Measurements from ENCODE around the gene MAN2A1.

The MAN2A1 gene

DNA sequence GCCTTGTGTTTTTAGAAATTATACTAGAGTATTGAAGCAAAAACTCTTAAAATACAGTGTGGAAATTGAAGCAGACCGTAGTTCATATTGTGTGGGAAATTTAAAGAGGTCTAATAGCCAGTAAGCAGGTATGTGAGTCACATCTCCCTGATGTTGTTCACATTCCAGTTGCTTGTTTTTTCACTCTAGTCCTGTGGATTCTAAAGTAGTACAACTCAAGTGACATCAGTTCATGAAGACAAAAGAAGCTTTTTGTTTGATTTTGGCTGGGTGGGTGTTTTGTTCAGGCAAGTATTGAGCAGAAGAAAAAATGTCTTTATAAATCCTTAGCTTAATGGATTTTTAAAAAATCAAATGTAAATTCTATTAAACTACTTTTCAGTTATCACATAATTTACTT is 216.2 kb downstream of the MAN2A1 start:
- TF ChIP-seq USF1 (IDR thresholded peaks at IDR 0.05), result no peak
- no peak for TF ChIP-seq REST (IDR thresholded peaks at IDR 0.05; ENCODE audit: low read depth)
- no peak for TF ChIP-seq YY1 (IDR thresholded peaks at IDR 0.05; ENCODE audit: low read depth)
- no peak for TF ChIP-seq TAF1 (IDR thresholded peaks at IDR 0.05; ENCODE audit: low read depth)
- no peak for TF ChIP-seq TEAD4 (IDR thresholded peaks at IDR 0.05)
- no peak for TF ChIP-seq NFIC (IDR thresholded peaks at IDR 0.05)
- TF ChIP-seq RAD21 (IDR thresholded peaks at IDR 0.05; ENCODE audit: low read depth), result no peak
- no peak for TF ChIP-seq EP300 (IDR thresholded peaks at IDR 0.05; ENCODE audit: borderline replicate concordance)
- TF ChIP-seq CEBPB (IDR thresholded peaks at IDR 0.05), result no peak
- no peak for TF ChIP-seq FOXM1 (IDR thresholded peaks at IDR 0.05; ENCODE audit: borderline replicate concordance, low read depth)

GRCh38 chr5:109907189-109907588 is 217.5 kb downstream of the MAN2A1 start:
- no peak for TF ChIP-seq ZBTB7A (IDR thresholded peaks at IDR 0.05; ENCODE audit: low read depth)
- no peak for TF ChIP-seq USF1 (IDR thresholded peaks at IDR 0.05)
- TF ChIP-seq CEBPB (IDR thresholded peaks at IDR 0.05), result no peak
- TF ChIP-seq MAX (IDR thresholded peaks at IDR 0.05), result no peak
- no peak for TF ChIP-seq TAF1 (IDR thresholded peaks at IDR 0.05; ENCODE audit: low read depth)
- TF ChIP-seq REST (IDR thresholded peaks at IDR 0.05; ENCODE audit: low read depth), result no peak
- no peak for TF ChIP-seq CREB1 (IDR thresholded peaks at IDR 0.05; ENCODE audit: low read depth)
- no peak for TF ChIP-seq RAD21 (IDR thresholded peaks at IDR 0.05; ENCODE audit: low read depth)
- TF ChIP-seq EGR1 (IDR thresholded peaks at IDR 0.05), result no peak
- no peak for TF ChIP-seq TCF12 (IDR thresholded peaks at IDR 0.05; ENCODE audit: low read depth)
- no peak for TF ChIP-seq FOXM1 (IDR thresholded peaks at IDR 0.05; ENCODE audit: borderline replicate concordance, low read depth)
- TF ChIP-seq NFIC (IDR thresholded peaks at IDR 0.05), result no peak
- no peak for TF ChIP-seq EP300 (IDR thresholded peaks at IDR 0.05; ENCODE audit: borderline replicate concordance)
- no peak for TF ChIP-seq TEAD4 (IDR thresholded peaks at IDR 0.05)
- TF ChIP-seq YY1 (IDR thresholded peaks at IDR 0.05; ENCODE audit: low read depth), result no peak

GRCh38 chr5:109907731-109908130 is 218.0 kb downstream of the MAN2A1 start:
- TF ChIP-seq TCF12 (IDR thresholded peaks at IDR 0.05; ENCODE audit: low read depth) (no peak), USF1 (IDR thresholded peaks at IDR 0.05) (no peak), ZBTB7A (IDR thresholded peaks at IDR 0.05; ENCODE audit: low read depth) (no peak), RAD21 (IDR thresholded peaks at IDR 0.05; ENCODE audit: low read depth) (no peak), REST (IDR thresholded peaks at IDR 0.05; ENCODE audit: low read depth) (no peak), CREB1 (IDR thresholded peaks at IDR 0.05; ENCODE audit: low read depth) (no peak), EP300 (IDR thresholded peaks at IDR 0.05; ENCODE audit: borderline replicate concordance) (no peak), FOXM1 (IDR thresholded peaks at IDR 0.05; ENCODE audit: borderline replicate concordance, low read depth) (no peak), CEBPB (IDR thresholded peaks at IDR 0.05) (no peak), TAF1 (IDR thresholded peaks at IDR 0.05; ENCODE audit: low read depth) (no peak), NFIC (IDR thresholded peaks at IDR 0.05) (no peak), MAX (IDR thresholded peaks at IDR 0.05) (no peak), YY1 (IDR thresholded peaks at IDR 0.05; ENCODE audit: low read depth) (no peak), EGR1 (IDR thresholded peaks at IDR 0.05) (no peak), TEAD4 (IDR thresholded peaks at IDR 0.05) (no peak)

DNA sequence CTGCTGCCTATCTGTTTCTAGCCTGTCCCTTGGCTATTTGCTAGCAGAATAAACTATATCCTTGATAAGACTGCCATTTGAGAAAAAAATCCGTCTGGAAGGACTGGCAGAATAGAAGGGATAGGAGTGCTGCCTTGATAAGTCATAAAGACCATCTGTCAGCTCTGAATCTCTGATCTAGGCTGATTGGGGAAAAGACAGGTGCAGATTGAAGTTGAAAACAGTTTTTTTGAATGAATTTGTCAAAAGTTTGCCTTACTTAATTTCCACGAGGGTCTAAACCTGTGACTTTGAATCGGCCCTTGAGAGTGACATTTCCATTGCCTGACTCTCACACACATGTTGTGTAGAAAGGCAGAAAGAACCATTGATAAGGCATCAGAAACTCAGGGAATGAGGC is 218.6 kb downstream of the MAN2A1 start:
- TF ChIP-seq EP300 (IDR thresholded peaks at IDR 0.05; ENCODE audit: borderline replicate concordance) (no peak), TAF1 (IDR thresholded peaks at IDR 0.05; ENCODE audit: low read depth) (no peak), REST (IDR thresholded peaks at IDR 0.05; ENCODE audit: low read depth) (no peak), YY1 (IDR thresholded peaks at IDR 0.05; ENCODE audit: low read depth) (no peak), RAD21 (IDR thresholded peaks at IDR 0.05; ENCODE audit: low read depth) (no peak), TEAD4 (IDR thresholded peaks at IDR 0.05) (no peak), USF1 (IDR thresholded peaks at IDR 0.05) (no peak), FOXM1 (IDR thresholded peaks at IDR 0.05; ENCODE audit: borderline replicate concordance, low read depth) (no peak), NFIC (IDR thresholded peaks at IDR 0.05) (no peak), ZBTB7A (IDR thresholded peaks at IDR 0.05; ENCODE audit: low read depth) (no peak), CEBPB (IDR thresholded peaks at IDR 0.05) (no peak), CREB1 (IDR thresholded peaks at IDR 0.05; ENCODE audit: low read depth) (no peak)
